Right lobe of liver (tissue), 4 donors: Measurements from ENCODE around the gene MARCHF10.

ENCODE experiments used
- POLR2A ChIP-seq: fragments of 450-650 bp; IDR thresholded peaks from one replicate; pipeline ENCODE4 v1.6.1; 2017; ENCODE audit warnings: antibody characterized with exemption, mild to moderate bottlenecking
- TF ChIP-seq, protein P1 (sequence below), 4 donors: fragments of 200-600 bp in 3 of 4; fragments of 450-650 bp in 1 of 4; IDR thresholded peaks; one replicate each; pipeline versions ENCODE4 v1.5.1 to v1.8.0; 2016 to 2022; ENCODE audit warnings: antibody characterized with exemption in 4 of 4, mild to moderate bottlenecking in 2 of 4
- donor health status: DM: no; HTN: no; CAD: no.
- donor health status: DM: no; HTN: no; CAD: no.
- donor health status: DM: no; HTN: yes; CAD: no.

DNA sequence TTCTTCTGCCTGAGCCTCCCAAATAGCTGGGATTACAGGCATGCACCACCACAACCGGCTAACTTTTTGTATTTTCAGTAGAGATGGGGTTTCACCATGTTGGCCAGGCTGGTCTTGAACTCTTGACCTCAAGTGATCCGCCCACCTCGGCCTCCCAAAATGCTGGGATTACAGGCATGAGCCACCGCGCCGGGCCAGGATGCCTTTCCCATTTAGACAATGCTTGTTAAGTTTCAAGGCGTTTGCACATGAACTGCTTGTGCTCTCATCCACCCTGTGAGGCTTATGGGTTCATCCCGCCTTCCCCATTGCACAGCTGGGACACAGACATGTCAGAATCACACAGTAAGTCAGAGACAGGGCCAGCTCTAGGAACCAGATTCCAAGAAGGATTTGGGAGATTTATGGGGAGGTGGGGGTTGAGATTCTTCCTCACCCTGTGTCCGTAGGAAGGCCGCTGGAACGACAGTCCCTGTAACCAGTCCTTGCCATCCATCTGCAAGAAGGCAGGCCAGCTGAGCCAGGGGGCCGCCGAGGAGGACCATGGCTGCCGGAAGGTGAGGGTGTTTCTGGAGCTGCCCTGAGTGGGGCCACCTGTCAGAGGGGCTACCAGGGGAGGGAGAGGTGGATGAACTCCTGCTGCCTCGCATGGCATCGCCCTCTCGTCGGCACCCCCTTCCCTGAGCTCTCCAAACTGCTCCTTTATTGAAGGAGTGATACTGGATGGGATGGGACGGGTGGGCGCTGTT lies 134.3 kb downstream of the MARCHF10 start:
- TF ChIP-seq POLR2A = no peak
- TF ChIP-seq, protein P1, sequence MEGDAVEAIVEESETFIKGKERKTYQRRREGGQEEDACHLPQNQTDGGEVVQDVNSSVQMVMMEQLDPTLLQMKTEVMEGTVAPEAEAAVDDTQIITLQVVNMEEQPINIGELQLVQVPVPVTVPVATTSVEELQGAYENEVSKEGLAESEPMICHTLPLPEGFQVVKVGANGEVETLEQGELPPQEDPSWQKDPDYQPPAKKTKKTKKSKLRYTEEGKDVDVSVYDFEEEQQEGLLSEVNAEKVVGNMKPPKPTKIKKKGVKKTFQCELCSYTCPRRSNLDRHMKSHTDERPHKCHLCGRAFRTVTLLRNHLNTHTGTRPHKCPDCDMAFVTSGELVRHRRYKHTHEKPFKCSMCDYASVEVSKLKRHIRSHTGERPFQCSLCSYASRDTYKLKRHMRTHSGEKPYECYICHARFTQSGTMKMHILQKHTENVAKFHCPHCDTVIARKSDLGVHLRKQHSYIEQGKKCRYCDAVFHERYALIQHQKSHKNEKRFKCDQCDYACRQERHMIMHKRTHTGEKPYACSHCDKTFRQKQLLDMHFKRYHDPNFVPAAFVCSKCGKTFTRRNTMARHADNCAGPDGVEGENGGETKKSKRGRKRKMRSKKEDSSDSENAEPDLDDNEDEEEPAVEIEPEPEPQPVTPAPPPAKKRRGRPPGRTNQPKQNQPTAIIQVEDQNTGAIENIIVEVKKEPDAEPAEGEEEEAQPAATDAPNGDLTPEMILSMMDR (IDR thresholded peaks at IDR 0.05) = no peak
